NT2/D1 (cell line): ENCODE measurements around the gene ASPSCR1.
"Not testable (repeated sequence)": the region's sequence is repeated elsewhere in the genome, so short reads cannot be mapped to it uniquely, and the experiment has no call there.

Experiments
- DNase-seq: peaks from one replicate; pipeline ENCODE4 v3.0.0-alpha.2; 2011; ENCODE audit warnings: low read depth, low spot score
- H3K27me3 ChIP-seq: 2 replicates; pipeline ENCODE4 v1.6.0; 2011; ENCODE audit warnings: mild to moderate bottlenecking; ENCODE audit not compliant: insufficient read length, insufficient read depth
- H3K36me3 ChIP-seq: 2 replicates; pipeline ENCODE4 v1.6.1; 2011; ENCODE audit warnings: mild to moderate bottlenecking, low read length, mixed read lengths; ENCODE audit not compliant: insufficient read depth, insufficient read length
- H3K4me1 ChIP-seq: 2 replicates; pipeline ENCODE4 v1.5.1; 2011; ENCODE audit not compliant: insufficient read depth, insufficient read length
- H3K4me3 ChIP-seq: 2 replicates; pipeline ENCODE4 v1.5.1; 2011; ENCODE audit warnings: low read depth; ENCODE audit not compliant: insufficient read length
- H3K9ac ChIP-seq: 2 replicates; pipeline ENCODE4 v1.6.0; 2011; ENCODE audit warnings: low read depth; ENCODE audit not compliant: insufficient read length
- H3K9me3 ChIP-seq: 2 replicates; pipeline ENCODE4 v1.5.1; 2011; ENCODE audit warnings: mild to moderate bottlenecking, low read length; ENCODE audit not compliant: insufficient read depth
- SUZ12 ChIP-seq: IDR thresholded peaks from 2 replicates; pipeline ENCODE4 v1.6.1; 2011; ENCODE audit not compliant: insufficient read length, insufficient read depth; ENCODE audit errors: extremely low read depth
- YY1 ChIP-seq: IDR thresholded peaks from 2 replicates; pipeline ENCODE4 v1.6.1; 2011; ENCODE audit not compliant: insufficient read length, insufficient read depth
- ZNF274 ChIP-seq: IDR thresholded peaks from 2 replicates; pipeline ENCODE4 v1.6.1; 2011; ENCODE audit warnings: mild to moderate bottlenecking, low read depth, low read length

ASPSCR1 gene

DNA sequence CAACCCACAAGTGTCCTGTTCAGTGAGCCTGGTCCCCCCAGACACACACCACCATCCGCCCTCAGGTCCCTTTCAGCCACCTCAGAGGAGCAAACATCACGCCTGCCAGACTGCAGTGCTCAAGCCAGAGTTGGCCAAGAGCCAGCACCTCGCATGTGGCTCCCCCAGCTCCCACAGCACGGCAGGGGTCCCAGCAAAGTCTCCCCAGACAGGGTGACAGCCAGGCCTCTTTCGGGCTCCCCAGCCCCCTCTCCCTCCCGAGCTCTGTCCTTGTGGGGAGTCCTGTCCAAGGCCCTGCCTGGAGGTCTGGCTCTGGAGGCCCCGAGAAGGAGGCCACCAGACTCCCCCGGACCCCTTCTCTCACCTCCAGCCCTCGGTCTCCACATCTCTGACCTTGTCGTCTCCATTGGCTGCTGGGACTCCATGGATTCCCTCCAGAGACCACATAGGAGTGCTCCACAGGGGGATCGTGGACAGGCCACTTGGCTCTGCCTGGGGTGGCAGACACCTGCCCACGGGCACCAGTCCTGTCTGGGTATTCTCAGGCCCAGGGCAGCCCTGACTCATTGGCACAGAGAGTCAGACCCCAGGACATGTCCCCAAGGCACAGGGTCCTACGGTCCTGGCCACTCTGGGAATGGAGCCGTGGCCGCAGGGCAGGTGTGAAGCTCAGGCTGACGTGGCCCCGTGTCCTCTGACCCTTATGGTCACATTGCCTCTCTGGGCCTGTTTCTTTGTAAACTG lies 28.6 kb upstream of the ASPSCR1 start:
- TF ChIP-seq YY1, result no peak
- no peak for TF ChIP-seq ZNF274
- TF ChIP-seq SUZ12, result no peak
- H3K9me3 ChIP-seq, result no peaks in the 10 kb centered on the region
- H3K4me3 ChIP-seq, result no peak overlapping the region
- no peak for DNase-seq
- no peaks in the 10 kb centered on the region for H3K36me3 ChIP-seq
- peak overlapping the region; percentile 18 for H3K9ac ChIP-seq
- H3K27me3 ChIP-seq, result no peaks in the 10 kb centered on the region
- peaks cover 13% of the 10 kb centered on the region for H3K4me1 ChIP-seq

DNA sequence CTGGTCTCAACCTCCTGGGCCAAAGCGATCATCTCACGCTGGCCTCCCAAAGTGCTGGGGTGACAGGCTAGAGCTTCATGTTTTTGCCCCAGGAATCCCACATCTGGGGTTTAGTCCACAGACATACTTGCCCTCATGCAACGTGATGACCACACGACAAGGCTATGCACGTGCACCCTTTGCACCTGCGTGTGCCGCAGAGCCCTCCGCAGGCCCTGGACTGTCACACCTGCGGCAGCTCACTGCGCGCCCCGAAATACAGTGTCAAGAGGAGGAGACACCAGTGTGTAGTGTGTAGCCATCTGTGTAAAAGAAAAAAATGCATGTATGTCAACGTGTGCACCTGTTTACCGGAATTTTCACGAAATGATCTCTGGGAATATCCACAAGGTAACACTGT lies 26.9 kb upstream of the ASPSCR1 start:
- Histone ChIP-seq H3K9ac (no peak overlapping the region), H3K27me3 (no peaks in the 10 kb centered on the region), H3K36me3 (no peaks in the 10 kb centered on the region), H3K9me3 (no peaks in the 10 kb centered on the region), H3K4me3 (no peak overlapping the region), H3K4me1 (peaks cover 10% of the 10 kb centered on the region)
- no peak for DNase-seq
- TF ChIP-seq SUZ12, result no peak
- TF ChIP-seq YY1, result no peak
- TF ChIP-seq ZNF274, result no peak

DNA sequence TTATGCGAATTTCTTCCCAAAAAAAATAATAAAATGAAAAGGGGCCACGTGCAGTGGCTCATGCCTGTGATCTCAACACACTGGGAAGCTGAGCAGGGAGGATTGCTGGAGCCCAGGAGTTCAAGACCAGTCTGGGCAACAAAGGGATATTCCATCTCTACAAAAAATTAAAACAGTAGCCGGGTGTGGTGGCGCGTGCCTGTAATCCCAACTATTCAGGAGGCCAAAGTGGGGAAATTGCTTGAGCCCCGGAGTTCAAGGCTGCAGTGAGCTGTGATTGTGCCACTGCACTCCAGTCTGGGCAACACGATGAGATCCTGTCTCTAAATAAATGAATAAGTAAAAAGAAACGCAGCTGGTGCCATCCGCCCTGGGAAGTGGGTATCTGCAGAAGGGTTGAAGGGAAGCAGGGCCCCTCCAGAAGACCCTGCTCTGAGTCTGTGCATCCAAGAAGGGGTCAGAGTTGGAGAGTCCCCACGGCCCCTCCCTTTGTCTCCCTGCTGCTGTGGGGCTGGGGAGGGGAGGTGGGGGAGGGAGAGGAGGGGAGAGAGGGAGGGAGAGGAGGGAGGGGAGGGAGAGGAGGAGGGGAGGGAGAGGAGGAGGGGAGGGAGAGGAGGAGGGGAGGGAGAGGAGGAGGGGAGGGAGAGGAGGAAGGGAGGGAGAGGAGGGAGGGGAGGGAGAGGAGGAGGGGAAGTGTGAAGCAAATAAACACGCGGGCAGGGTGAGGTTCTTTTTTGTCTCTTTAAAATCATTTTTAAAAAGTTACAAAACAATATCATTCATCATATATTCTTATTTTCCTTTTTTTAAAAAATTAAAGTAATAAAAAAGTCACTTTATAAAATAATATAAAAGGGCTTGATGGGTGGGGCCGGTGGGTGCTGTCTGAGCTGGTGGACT lies 25.4 kb upstream of the ASPSCR1 start:
- peaks cover 2% of the 10 kb centered on the region for H3K36me3 ChIP-seq
- H3K9me3 ChIP-seq, result no peaks in the 10 kb centered on the region
- H3K9ac ChIP-seq, result no peak overlapping the region
- TF ChIP-seq YY1 (no peak), ZNF274 (no peak), SUZ12 (no peak)
- no peak overlapping the region for H3K4me3 ChIP-seq
- no peaks in the 10 kb centered on the region for H3K27me3 ChIP-seq
- H3K4me1 ChIP-seq, result peaks cover 13% of the 10 kb centered on the region
- no peak for DNase-seq

DNA sequence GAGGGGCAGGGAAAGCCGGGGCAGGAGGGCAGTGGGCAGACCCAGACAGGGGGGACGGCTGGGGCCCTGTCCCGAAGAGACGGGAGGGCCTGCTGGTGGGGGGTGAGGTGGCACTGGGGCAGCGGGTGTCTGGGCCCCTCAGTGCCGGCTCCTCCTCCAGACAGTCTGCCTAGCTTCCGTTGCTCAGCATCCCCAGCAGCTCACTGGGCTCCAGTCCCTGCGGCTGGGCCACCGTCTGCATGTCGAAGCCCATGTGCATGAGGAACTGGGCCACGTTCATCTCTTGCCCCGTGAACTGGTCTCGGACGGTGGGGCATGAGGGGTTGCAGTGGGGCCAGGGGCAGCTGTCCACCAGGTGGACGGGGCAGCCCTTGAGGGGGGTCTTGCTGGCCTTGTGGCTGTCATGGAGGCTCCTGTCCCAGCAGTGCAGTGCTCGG lies 24.6 kb upstream of the ASPSCR1 start:
- peaks cover 12% of the 10 kb centered on the region for H3K4me1 ChIP-seq
- DNase-seq, result no peak
- TF ChIP-seq YY1, result no peak
- TF ChIP-seq ZNF274, result no peak
- TF ChIP-seq SUZ12, result no peak
- H3K9ac ChIP-seq, result peak overlapping the region; percentile 32
- no peak overlapping the region for H3K4me3 ChIP-seq
- no peaks in the 10 kb centered on the region for H3K9me3 ChIP-seq
- H3K36me3 ChIP-seq, result peaks cover 4% of the 10 kb centered on the region
- H3K27me3 ChIP-seq, result peaks cover 1% of the 10 kb centered on the region

DNA sequence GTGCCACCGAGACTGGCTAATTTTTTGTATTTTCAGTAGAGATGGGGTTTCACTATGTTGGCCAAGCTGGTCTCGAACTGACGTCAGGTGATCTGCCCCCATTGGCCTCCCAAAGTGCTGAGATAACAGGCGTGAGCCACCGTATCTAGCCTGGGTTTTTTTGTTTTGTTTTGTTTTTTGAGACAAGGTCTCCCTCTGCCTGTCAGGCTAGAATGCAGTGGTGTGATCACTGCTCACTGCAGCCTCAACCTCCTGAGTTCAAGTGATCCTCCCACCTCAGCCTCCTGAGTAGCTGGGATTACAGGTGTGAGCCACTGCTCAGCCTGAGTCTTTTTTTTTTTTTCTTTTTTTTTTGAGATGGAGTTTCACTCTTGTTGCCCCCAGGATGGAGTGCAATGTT lies 24.0 kb upstream of the ASPSCR1 start:
- not testable (repeated sequence) for DNase-seq, H3K27me3 ChIP-seq, H3K4me3 ChIP-seq, H3K9me3 ChIP-seq, H3K9ac ChIP-seq
- H3K36me3 ChIP-seq, result peaks cover 11% of the 10 kb centered on the region
- H3K4me1 ChIP-seq, result peaks cover 12% of the 10 kb centered on the region

DNA sequence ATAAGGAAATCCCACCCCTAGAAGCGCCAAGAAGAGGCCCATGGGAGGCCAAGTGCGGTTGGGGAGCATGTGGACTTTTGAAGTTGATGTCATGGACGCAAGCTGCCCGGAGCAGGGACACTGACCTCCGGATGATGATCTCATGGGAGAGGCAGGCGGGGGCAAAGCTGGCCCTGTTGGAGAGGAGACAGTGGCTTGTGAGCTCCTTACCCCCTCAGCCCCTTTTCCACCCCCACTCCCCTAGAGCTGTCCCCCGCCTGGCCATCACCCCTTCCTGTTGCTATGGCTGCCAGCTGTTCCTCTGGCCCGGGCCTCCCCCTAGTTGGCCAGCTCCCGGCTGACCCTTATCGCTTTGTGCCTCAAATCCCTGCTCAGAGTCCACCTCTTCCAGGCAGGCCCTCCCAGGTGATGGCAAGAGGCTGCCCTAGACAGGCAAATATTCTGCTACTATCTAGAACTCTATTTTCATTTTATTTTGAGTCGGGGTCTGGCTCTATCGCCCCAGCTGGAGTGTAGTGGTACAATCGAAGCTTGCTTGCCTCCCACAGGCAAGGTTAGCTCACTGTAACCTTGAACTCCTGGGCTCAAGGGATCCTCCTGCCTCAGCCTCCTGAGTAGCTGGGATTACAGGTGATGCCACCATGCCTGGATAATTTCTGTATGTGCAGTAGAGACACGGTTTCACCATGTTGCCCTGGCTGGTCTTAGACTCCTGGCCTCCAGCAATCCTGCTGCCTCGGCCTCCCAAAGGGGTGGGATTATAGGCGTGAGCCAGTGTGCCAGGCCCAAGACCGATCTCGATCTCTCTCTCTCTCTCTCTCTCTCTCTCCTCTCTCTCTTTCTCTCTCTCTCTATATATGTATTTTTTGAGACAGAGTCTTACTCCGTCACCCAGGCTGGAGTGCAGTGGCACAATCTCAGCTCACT lies 23.0 kb upstream of the ASPSCR1 start:
- Histone ChIP-seq H3K27me3 (peaks cover 17% of the 10 kb centered on the region), H3K4me3 (no peak overlapping the region), H3K4me1 (peaks cover 18% of the 10 kb centered on the region), H3K36me3 (peaks cover 17% of the 10 kb centered on the region), H3K9ac (no peak overlapping the region), H3K9me3 (peaks cover 9% of the 10 kb centered on the region; the same call in 1 of the 2 replicates)
- no peak for DNase-seq
- TF ChIP-seq SUZ12 (no peak), ZNF274 (no peak), YY1 (no peak)
